ENCODE data around the gene MAL.

GRCh38 chr2:95039363-95039762, 13.9 kb downstream of the MAL start:
- TF ChIP-seq ZFP30 (CRISPR knock-in tag; IDR thresholded peaks at IDR 0.05) = no peak
- no peak for TF ChIP-seq ZFP3 (CRISPR knock-in tag; IDR thresholded peaks at IDR 0.05)
- no peak for TF ChIP-seq RARB (CRISPR knock-in tag; IDR thresholded peaks at IDR 0.05)
- no peak for TF ChIP-seq ZC3H10 (CRISPR knock-in tag; IDR thresholded peaks at IDR 0.05)
- TF ChIP-seq ZNF8 (CRISPR knock-in tag; IDR thresholded peaks at IDR 0.05) = no peak
- TF ChIP-seq OSR1 (CRISPR knock-in tag; IDR thresholded peaks at IDR 0.05) = no peak
